ENCODE results near the gene FBXO46.
"Not testable (repeated sequence)": the region's sequence is repeated elsewhere in the genome, so short reads cannot be mapped to it uniquely, and the experiment has no call there.

FBXO46 gene

GRCh38 chr19:45720065-45720464, 10.6 kb downstream of the FBXO46 start:
- FAIRE-seq, result not testable (repeated sequence)

GRCh38 chr19:45717983-45718650, 12.6 kb downstream of the FBXO46 start:
- no peak for FAIRE-seq

GRCh38 chr19:45717131-45717982, 13.3 kb downstream of the FBXO46 start:
- peak; percentile 98 for FAIRE-seq

- no peak for FAIRE-seq
Measured at GRCh38 chr19:45716359-45717130, 14.2 kb downstream of the FBXO46 start.

- FAIRE-seq, result no peak
Measured at GRCh38 chr19:45715139-45715538, 15.6 kb downstream of the FBXO46 start.

GRCh38 chr19:45713141-45713540, 17.6 kb downstream of the FBXO46 start:
- no peak for FAIRE-seq

GRCh38 chr19:45712699-45713067, 18.0 kb downstream of the FBXO46 start:
- no peak for FAIRE-seq

- FAIRE-seq, result no peak
Measured at GRCh38 chr19:45711851-45712698, 18.6 kb downstream of the FBXO46 start.

GRCh38 chr19:45710356-45711130, 20.2 kb downstream of the FBXO46 start:
- FAIRE-seq, result no peak

GRCh38 chr19:45705710-45706415, 24.8 kb downstream of the FBXO46 start:
- FAIRE-seq, result no peak

- FAIRE-seq, result no peak
Measured at GRCh38 chr19:45705115-45705514, 25.6 kb downstream of the FBXO46 start.

- no peak for FAIRE-seq
Measured at GRCh38 chr19:45701676-45702075, 29.0 kb downstream of the FBXO46 start.

- no peak for FAIRE-seq
Measured at GRCh38 chr19:45693106-45693788, 37.4 kb downstream of the FBXO46 start.

GRCh38 chr19:45692187-45693105, 38.2 kb downstream of the FBXO46 start, which contains the start of gene QPCTL:
QPCTL (plus strand) TSS chr19:45692666; CDS start chr19:45692704, 38 bp downstream.
- peak; percentile 99 for FAIRE-seq

GRCh38 chr19:45691516-45692186, 39.0 kb downstream of the FBXO46 start, which contains the start of gene SNRPD2:
SNRPD2 (minus strand) TSS chr19:45691953; CDS start chr19:45691888, 65 bp downstream.
- no peak for FAIRE-seq

- FAIRE-seq, result no peak
Measured at GRCh38 chr19:45687599-45687998, 43.1 kb downstream of the FBXO46 start.

GRCh38 chr19:45685045-45685444, 45.7 kb downstream of the FBXO46 start:
- FAIRE-seq, result not testable (repeated sequence)

GRCh38 chr19:45682908-45683307, 47.8 kb downstream of the FBXO46 start:
- no peak for FAIRE-seq
